GM19467 (cell line): ENCODE measurements around the gene ASF1B.
A peak's percentile ranks its signal among the peaks of the same experiment; 100 is the strongest.

ENCODE experiments used
- ATAC-seq: cut with Tn5 transposase; IDR thresholded peaks from one replicate; pipeline ENCODE4 v1.9.1; 2021; ENCODE audit warnings: mild to moderate bottlenecking, moderate library complexity; ENCODE audit not compliant: unreplicated experiment

ASF1B gene

DNA sequence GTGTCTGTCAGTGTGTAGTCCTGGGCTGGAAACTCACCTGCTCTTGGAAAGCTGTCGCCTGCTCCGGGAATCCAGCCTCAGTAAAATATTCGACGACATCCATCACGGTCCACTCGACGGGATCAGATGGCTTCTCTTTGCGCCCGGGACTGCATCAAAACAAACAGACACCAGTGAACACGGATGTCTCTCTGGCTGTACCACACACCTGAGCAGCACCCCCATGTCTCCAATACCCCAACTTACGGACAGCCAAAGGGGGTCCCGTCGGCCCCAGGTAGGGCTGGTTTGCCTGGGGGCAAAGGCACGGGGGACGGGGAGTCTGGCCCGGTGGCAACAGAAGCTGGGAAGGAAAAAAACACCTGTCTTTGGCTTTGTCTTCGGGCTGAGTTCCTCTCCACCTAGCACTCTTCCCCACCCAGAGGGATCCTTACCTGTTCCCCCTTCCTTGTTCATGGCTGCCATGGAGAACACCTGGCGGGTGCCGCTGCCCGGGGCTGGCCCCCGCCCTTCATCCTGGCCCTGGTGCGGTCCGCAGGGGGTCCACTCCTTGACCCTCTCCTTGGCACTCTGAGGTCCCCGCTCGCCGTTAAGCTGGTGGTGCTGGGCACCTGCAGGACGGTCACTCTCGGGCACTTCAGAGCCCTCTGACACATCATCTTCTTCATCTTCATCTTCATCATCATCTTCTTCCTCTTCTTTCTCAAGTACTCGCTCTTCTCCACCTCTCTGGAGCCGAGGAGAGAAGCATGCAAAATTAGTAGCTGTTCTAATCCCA lies 47.6 kb downstream of the ASF1B start:
- ATAC-seq = no peak

DNA sequence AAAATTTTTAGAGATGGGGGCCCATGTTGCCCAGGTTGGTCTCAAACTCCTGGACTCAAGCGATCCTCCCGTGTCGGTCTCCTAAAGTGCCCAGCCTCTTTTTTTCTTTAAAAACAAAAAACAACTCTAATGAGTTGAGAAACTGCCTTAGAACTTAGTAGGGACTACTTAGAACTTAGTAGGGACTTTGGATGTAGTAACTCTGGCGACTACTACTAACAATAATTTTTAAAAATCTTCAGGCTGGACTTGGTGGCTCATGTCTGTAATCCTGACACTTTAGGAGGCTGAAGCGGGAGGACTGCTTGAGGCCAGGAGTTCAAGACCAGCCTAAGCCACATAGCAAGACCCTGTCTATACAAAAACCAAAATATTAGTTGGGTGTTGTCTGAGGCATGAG lies 50.3 kb downstream of the ASF1B start:
- ATAC-seq = no peak

DNA sequence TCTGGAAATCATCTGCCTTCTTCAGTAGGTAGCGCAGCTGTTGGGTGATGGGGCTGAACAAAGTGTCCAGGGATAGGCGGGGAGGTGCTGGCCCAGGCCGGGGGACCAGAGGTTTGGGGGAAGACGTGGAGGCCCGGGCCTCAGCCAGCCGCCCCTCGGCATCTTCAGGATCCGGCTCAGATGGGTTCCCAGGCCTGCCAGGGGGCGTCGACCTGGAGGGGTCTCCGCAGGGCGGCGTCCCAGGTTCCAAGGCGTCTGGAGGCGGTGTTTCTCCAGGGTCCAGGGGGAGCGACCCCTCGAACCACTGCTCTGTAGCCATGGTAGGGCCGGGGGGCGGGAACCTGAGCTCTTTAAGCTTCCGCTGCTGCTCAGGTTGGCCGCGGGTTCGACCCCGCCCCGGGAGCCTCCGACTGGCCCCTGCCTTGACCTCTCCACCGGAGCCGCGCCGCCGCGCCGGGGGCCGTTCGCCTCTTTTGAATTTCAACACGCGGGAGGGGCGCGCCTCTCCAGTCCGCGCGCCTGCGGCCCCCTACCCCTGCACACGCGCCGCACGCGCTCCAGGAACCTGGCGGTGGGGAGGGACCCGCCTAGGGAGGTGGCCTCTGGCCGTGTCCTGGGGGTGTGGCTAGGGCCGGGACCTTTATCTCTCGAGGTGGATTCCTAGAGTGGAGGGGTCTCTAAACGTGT lies 50.9 kb downstream of the ASF1B start, which contains the start of gene C19orf67:
Gene C19orf67 (minus strand): TSS at position 475 of the 687 bp plus-strand sequence. CDS start 156 bp downstream, at position 319.
- no peak for ATAC-seq

DNA sequence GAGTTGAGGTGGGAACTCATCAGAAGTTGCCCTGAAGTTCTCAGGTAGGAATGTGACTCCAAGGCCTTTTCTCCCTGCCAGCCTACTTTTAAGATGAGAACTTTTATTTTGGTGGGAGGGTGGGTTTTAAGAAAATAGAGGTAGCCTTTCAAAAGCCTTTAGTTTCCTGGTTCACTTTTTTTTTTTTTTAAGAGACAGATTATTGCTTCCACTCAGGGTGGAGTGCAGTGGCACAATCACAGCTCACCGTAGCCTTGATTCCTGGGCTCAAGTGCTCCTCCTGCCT lies 53.8 kb downstream of the ASF1B start:
- ATAC-seq = no peak

DNA sequence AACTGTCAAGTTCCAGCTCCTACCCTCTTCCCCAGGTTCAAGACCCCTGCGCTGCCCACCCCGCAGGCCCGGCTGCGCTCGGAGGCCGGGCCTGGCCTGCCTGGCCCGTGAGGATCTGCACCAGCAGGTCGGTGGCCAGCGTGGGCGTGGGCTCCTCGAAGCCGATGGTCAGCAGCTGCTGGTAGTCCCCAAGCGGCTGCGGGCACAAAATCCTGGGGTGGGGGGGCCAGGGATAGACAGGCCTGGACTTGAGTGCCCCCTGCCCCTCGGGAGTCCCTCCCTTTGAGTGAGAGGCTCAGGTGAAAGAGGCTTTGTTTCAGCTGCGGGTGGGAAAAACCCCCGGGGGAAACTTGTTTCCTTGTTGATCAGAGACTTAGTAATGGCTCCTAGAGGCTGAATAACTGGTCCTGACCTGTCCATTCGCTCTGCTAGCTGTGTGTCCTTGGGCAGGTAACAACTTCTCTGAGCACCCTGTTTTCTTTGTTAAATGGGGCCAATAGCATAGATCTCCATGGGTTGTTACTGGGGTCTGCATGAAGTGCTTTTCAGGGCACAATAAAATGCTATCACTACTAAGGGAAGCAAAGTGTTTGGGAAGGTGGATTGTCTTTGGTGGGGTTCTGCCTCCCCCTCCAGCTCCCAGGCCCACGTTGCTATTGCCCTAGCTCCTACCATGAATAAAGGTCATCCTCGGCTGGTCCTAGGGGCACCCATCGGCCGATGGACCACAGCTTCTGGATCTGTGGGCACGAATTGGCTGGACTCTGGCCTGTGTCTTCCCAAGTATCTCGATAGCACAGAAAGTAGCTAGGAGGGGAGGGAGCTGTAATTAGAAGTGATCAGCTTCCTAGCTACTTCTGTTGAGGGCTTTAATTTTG lies 54.4 kb downstream of the ASF1B start:
- peak; percentile 14 for ATAC-seq

DNA sequence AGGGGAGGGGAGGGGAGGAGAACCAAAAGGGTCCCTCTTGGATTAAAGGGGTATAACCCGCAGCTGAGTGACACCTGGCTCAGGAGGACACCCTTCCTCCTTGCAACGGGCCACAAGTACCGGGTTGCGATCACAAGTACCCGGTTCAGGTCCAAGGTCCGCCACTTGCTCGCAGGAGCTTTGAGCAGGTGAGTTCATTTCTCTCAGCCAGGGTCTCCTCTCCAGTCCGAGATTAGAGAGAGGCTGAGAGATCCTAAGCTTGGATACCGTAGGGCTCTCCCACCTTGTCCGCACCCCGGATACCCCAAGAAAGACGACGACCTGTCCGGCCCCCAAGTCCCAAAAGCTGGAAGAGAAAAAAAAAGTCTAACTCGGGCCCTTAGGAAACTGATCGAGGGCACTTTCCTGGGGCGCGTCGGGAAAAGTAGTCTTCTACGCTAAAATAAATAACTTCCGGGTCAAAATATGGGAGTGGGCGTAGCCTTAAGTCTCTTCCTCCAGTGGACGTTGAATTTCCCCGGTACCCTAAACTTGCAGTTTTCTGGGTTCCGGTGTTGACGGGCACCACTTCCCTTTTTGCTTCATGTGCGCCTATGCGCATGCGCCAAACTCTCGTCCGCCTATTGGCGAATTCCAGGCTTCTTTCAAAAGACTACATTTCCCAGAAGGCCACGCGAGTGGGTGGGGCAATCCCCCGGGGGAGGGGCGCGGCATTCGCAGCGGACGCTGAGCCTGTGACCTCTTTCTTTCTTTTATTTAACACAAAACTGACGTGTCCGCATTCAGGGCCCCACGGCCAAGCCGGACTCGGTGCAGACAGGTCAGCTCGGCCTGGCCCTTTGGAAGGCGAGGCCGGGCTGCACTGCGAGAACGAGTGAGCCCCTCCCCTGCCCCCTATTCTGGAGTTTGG lies 55.2 kb downstream of the ASF1B start:
- peak; percentile 79 for ATAC-seq

DNA sequence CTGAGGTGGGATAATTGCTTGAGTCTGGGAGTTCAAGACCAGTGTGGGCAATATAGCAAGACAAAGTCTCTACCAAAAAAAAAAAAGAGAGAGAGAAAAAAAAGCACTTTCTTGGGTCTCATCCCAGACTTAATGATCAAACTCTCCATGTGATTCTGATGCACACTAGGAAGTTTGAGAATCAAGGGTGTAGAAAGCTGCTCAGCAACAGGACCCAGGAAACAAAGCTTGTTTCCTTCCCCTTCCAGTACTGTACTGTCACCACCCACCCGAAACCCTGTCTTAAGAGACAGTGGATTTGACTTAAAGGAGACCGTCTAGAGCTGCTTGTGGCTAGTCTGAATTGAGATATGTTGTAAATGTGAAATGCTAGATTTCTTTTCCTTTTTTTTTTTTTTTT lies 58.0 kb downstream of the ASF1B start:
- no peak for ATAC-seq

DNA sequence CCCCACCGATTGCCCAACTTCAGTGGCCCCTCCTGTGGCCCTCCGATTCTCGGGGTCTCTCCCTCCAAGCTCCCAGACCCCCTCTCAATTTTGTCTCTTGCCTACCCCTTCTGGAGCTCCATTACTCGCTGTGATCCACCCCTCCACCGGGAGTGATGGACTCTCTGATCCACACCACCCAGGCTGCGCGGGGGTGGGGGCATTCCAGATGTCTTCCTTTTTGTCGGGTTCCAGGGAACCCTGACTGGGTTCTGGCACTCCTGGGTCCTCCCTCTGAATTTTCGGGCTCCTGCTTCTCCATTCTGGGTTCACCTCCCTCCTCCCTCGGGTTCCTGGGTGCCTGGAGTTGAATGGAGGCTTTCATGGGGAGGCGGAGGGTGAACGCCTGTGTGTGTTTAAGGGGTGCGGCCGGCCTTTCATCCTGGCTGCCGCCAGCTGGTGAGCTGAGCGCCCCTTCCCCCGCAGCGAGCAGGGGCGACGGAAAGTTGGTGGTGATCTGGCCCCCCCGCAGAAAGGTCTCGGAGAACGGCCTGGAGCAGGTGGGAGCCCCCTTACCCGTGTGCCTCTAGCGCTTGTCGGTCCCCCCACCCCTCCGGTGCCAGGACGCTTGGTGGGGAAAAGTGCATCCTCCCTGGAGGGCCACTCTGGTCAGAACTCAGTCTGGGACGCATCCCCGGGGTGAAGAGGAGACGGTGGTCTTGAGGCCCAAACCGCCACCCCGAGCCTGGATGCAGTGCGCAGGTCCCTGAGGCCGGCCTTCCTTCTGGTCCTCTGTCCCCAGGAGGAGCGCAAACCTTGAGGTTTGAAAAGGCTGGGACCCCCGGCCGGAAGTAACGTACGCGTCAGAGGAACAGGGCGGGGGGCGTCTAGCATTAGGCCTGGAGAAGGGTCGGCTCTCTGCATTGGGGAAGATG lies 62.2 kb downstream of the ASF1B start:
- ATAC-seq = no peak

DNA sequence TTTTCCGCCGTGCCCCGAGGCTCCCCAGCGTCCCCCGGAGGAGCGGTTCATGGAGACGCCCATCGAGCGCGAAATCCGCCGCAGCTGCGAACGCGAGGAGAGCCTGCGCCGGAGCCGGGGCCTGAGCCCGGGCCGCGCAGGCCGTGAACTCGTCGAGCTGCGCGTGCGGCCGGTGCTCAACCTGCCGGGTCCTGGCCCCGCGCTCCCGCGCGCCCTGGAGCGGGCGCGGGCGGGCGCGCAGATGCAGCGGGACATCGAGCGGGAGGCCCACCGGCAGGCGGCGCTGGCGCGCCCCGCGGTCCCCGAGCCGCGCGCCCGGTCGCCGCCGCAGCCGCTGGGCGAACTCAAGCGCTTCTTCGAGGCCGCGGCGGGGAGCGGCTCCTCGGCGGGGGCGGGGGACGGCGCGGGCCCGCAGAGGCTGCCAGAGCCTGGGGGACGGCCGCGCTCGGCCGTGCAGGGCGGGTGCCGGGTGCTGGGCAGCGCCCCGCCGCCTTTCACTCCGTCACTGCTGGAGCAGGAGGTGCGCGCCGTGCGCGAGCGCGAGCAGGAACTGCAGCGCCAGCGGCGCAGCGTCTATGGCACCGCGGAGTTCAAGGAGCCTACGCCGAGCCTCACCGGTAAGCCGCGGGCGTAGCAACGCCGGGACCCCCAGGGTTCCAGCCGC lies 63.0 kb downstream of the ASF1B start:
- ATAC-seq = peak; percentile 44

DNA sequence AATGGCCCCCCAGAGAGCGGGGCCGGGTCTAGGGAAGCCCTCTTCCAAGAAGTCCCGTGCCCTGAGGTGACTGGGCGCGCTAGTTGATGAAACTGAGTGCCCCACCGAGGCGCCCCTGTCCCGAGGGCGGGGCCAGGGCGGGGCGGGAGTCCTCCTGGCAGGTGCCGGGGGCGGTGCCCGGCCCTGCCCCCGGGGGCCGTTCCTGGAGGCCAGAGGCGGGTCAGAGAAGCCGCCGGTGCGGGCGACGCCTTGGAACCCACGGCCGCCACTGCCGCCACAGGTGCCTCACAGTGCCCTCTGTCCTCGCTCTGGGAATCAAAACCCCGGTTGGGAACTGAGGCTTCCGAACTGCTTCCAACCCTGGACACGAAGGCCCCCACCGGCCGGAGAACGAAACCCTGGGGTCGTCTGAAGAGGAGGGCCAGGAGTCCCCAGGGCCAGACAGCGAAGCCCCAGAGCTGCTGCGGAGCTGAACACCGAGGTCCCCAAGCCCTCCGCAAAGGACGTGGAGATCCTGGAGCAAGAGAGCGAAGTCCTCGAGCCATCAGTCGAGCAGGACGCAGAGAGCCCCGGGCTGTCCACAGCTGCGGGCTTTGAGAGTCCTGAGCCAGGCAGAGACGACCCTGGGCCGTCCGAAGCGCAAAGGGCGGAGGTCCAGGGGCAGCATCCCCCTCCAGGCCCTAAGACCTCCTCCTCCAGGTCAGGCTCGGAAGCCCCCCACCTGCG lies 63.7 kb downstream of the ASF1B start, which contains the start of gene MISP3:
Gene MISP3 (plus strand): TSS at position 252 of the 726 bp plus-strand sequence. CDS start 524 bp downstream, outside the sequence.
- ATAC-seq = no peak

DNA sequence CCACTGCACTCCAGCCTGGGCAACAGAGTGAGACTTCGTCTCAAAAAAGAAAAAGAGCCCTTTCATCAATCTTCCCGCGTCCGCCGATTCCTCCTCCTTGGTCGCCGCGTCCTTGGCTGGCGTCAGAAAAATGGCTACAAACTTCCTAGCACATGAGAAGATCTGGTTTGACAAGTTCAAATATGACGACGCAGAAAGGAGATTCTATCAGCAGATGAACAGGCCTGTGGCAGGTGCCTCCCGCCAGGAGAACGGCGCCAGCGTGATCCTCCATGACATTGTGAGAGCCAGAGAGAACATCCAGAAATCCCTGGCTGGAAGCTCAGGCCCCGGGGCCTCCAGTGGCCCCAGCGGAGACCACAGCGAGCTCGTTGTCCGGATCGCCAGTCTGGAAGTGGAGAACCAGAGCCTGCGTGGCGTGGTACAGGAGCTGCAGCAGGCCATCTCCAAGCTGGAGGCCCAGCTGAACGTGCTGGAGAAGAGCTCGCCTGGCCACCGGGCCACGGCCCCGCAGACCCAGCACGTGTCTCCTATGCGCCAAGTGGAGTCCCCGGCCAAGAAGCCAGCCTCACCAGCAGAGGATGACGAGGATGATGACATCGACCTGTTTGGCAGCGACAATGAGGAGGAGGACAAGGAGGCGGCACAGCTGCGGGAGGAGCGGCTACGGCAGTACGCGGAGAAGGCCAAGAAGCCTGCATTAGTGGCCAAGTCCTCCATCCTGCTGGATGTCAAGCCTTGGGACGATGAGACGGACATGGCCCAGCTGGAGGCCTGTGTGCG lies 65.9 kb downstream of the ASF1B start:
- no peak for ATAC-seq
